Neuronal stem cell (in vitro differentiated cells): Measurements from ENCODE around the gene RAP1GAP2.
"Not testable (repeated sequence)": the region's sequence is repeated elsewhere in the genome, so short reads cannot be mapped to it uniquely, and the experiment has no call there.

Experiments
- DNase-seq: peaks from one replicate; pipeline ENCODE4 v3.0.0-alpha.2; 2013; ENCODE audit warnings: low spot score
- H2AFZ ChIP-seq: one replicate; pipeline ENCODE4 v1.6.1; 2013; ENCODE audit warnings: mild to moderate bottlenecking, low read length, inconsistent platforms
- H2AK5ac ChIP-seq: 2 replicates; pipeline ENCODE4 v1.6.1; 2013; ENCODE audit warnings: low read depth, mild to moderate bottlenecking, inconsistent platforms, low read length, moderate library complexity, mixed read lengths
- H2BK120ac ChIP-seq: 2 replicates; pipeline ENCODE4 v1.6.1; 2013; ENCODE audit warnings: low read depth, mild to moderate bottlenecking, inconsistent platforms, low read length, moderate library complexity, mixed read lengths
- H2BK12ac ChIP-seq: one replicate; pipeline ENCODE4 v1.6.1; 2013; ENCODE audit warnings: low read length, inconsistent platforms
- H2BK15ac ChIP-seq: 2 replicates; pipeline ENCODE4 v1.6.1; 2013; ENCODE audit warnings: mild to moderate bottlenecking, low read length, inconsistent platforms, mixed read lengths
- H2BK5ac ChIP-seq: one replicate; pipeline ENCODE4 v1.6.1; 2013; ENCODE audit warnings: inconsistent platforms, mild to moderate bottlenecking, low read length, moderate library complexity
- H3K14ac ChIP-seq: one replicate; pipeline ENCODE4 v1.6.1; 2013; ENCODE audit warnings: low read length, inconsistent platforms
- H3K18ac ChIP-seq: 2 replicates; pipeline ENCODE4 v1.6.1; 2013; ENCODE audit warnings: low read length, inconsistent platforms
- H3K23ac ChIP-seq: 2 replicates; pipeline ENCODE4 v1.6.1; 2013; ENCODE audit warnings: low read depth, mild to moderate bottlenecking, mixed read lengths, low read length, inconsistent platforms; ENCODE audit not compliant: poor library complexity
- H3K27ac ChIP-seq: replicated peaks from 3 replicates; pipeline ENCODE4 v1.5.1; 2013; ENCODE audit warnings: low read length, inconsistent platforms
- H3K27me3 ChIP-seq, 3 experiments: 2 replicates each; pipeline ENCODE4 v1.6.1; 2013; ENCODE audit warnings: low read length in 3 of 3, mild to moderate bottlenecking in 2 of 3, inconsistent platforms in 1 of 3, low read depth in 1 of 3, mixed read lengths in 1 of 3, moderate library complexity in 1 of 3; ENCODE audit not compliant: control insufficient read depth in 3 of 3, insufficient read depth in 3 of 3
- H3K36me3 ChIP-seq, 2 donors: replicated peaks in 1 of 2; 2 replicates each; pipeline ENCODE4 v1.6.1; 2013; ENCODE audit warnings: low read length in 2 of 2; ENCODE audit not compliant: control insufficient read depth in 2 of 2, insufficient read depth in 2 of 2
- H3K4ac ChIP-seq: 2 replicates; pipeline ENCODE4 v1.6.1; 2013; ENCODE audit warnings: inconsistent platforms, mild to moderate bottlenecking, low read length, moderate library complexity
- H3K4me1 ChIP-seq, 2 donors: 1 replicate in 1 of 2; 2 replicates in 1 of 2; pipeline ENCODE4 v1.6.1; 2013; ENCODE audit warnings: low read length in 2 of 2, low read depth in 1 of 2; ENCODE audit not compliant: control insufficient read depth in 2 of 2, insufficient read depth in 1 of 2
- H3K4me2 ChIP-seq: one replicate; pipeline ENCODE4 v1.6.1; 2013; ENCODE audit warnings: mild to moderate bottlenecking, low read length, inconsistent platforms; ENCODE audit not compliant: insufficient read depth, poor library complexity, severe bottlenecking
- H3K4me3 ChIP-seq, 2 donors: 2 replicates each; pipeline ENCODE4 v1.5.1; 2013; ENCODE audit warnings: low read length in 2 of 2, mild to moderate bottlenecking in 2 of 2, inconsistent platforms in 1 of 2, moderate library complexity in 1 of 2
- H3K79me1 ChIP-seq: one replicate; pipeline ENCODE4 v1.6.1; 2013; ENCODE audit warnings: low read depth, mild to moderate bottlenecking, inconsistent platforms, low read length, moderate library complexity
- H3K9ac ChIP-seq: one replicate; pipeline ENCODE4 v1.6.1; 2013; ENCODE audit warnings: mild to moderate bottlenecking, low read depth, low read length, inconsistent platforms; ENCODE audit not compliant: poor library complexity
- H3K9me3 ChIP-seq, 2 donors: replicated peaks in 1 of 2; 2 replicates each; pipeline versions ENCODE3 to v1.6.1; 2013; ENCODE audit warnings: low read length in 2 of 2, mild to moderate bottlenecking in 2 of 2, inconsistent platforms in 1 of 2, low read depth in 1 of 2, mixed read lengths in 1 of 2, moderate library complexity in 1 of 2; ENCODE audit not compliant: control insufficient read depth in 2 of 2, insufficient read depth in 1 of 2
- H4K8ac ChIP-seq: one replicate; pipeline ENCODE4 v1.6.1; 2013; ENCODE audit warnings: low read depth, mild to moderate bottlenecking, inconsistent platforms, low read length, moderate library complexity
- H4K91ac ChIP-seq: one replicate; pipeline ENCODE4 v1.6.1; 2013; ENCODE audit warnings: low read length, low read depth, mild to moderate bottlenecking, inconsistent platforms; ENCODE audit not compliant: poor library complexity
- WGBS, 2 donors: extraction: QIAGEN DNeasy Blood & Tissue Kit; methylation state at CpG; one replicate each; pipeline ENCODE4 v1.1.7; 2013; ENCODE audit warnings: missing lambda C conversion rate in 2 of 2, mixed read lengths in 1 of 2; ENCODE audit not compliant: insufficient read length in 2 of 2, insufficient replicate concordance in 1 of 2; ENCODE audit errors: extremely low coverage in 2 of 2; 5-methylcytosine and 5-hydroxymethylcytosine counted together

The RAP1GAP2 gene

GRCh38 chr17:3054868-3055267, 258.6 kb downstream of the RAP1GAP2 start:
- not testable (repeated sequence) for H3K4me1 ChIP-seq, H3K4me3 ChIP-seq, H2BK5ac ChIP-seq, H2BK15ac ChIP-seq, H3K14ac ChIP-seq, H3K23ac ChIP-seq, H4K91ac ChIP-seq, H3K9me3 ChIP-seq, H3K18ac ChIP-seq, H3K36me3 ChIP-seq, H2AFZ ChIP-seq, H3K27ac ChIP-seq, H2BK12ac ChIP-seq, H3K79me1 ChIP-seq, H4K8ac ChIP-seq, H3K4ac ChIP-seq, H3K27me3 ChIP-seq, H3K4me2 ChIP-seq, H2AK5ac ChIP-seq, DNase-seq, H3K9ac ChIP-seq, H2BK120ac ChIP-seq
- WGBS, 2 donors = no CpG with 5 or more reads among the region's 2 CpGs

- not testable (repeated sequence) for H3K4ac ChIP-seq, H2AFZ ChIP-seq, H2BK15ac ChIP-seq, H3K18ac ChIP-seq, H4K91ac ChIP-seq, DNase-seq, H3K4me3 ChIP-seq, H3K4me1 ChIP-seq, H2BK5ac ChIP-seq, H2AK5ac ChIP-seq, H3K14ac ChIP-seq, H4K8ac ChIP-seq, H3K9ac ChIP-seq, H3K79me1 ChIP-seq, H3K27me3 ChIP-seq, H2BK120ac ChIP-seq, H3K27ac ChIP-seq, H3K23ac ChIP-seq, H2BK12ac ChIP-seq, H3K9me3 ChIP-seq, H3K4me2 ChIP-seq, H3K36me3 ChIP-seq
- WGBS, 2 donors = no CpG with 5 or more reads among the region's 8 CpGs
These were observed 266.7 kb downstream of the RAP1GAP2 start for GRCh38 chr17:3062824-3063377.

GRCh38 chr17:3063507-3063906, 267.3 kb downstream of the RAP1GAP2 start, which contains the start of gene OR1D5:
TSS of gene OR1D5 (minus strand) at chr17:3063607. CDS start at chr17:3063607, 0 bp downstream.
- H3K4me3 ChIP-seq, DNase-seq, H3K4me1 ChIP-seq, H3K9ac ChIP-seq, H3K4ac ChIP-seq, H3K36me3 ChIP-seq, H3K23ac ChIP-seq, H2AFZ ChIP-seq, H3K14ac ChIP-seq, H2BK5ac ChIP-seq, H4K91ac ChIP-seq, H3K18ac ChIP-seq, H3K79me1 ChIP-seq, H2AK5ac ChIP-seq, H2BK120ac ChIP-seq, H3K27ac ChIP-seq, H2BK15ac ChIP-seq, H4K8ac ChIP-seq, H3K27me3 ChIP-seq, H2BK12ac ChIP-seq, H3K9me3 ChIP-seq, H3K4me2 ChIP-seq: not testable (repeated sequence)
- no CpG with 5 or more reads among the region's 2 CpGs for WGBS, 2 donors

GRCh38 chr17:3065192-3065591, 269.0 kb downstream of the RAP1GAP2 start:
- H2BK120ac ChIP-seq, H3K18ac ChIP-seq, H3K14ac ChIP-seq, H3K27me3 ChIP-seq, H3K9ac ChIP-seq, H2AFZ ChIP-seq, H3K27ac ChIP-seq, H3K4ac ChIP-seq, DNase-seq, H2BK12ac ChIP-seq, H3K4me1 ChIP-seq, H3K23ac ChIP-seq, H3K4me2 ChIP-seq, H4K91ac ChIP-seq, H3K79me1 ChIP-seq, H3K4me3 ChIP-seq, H2BK5ac ChIP-seq, H3K36me3 ChIP-seq, H2AK5ac ChIP-seq, H2BK15ac ChIP-seq, H3K9me3 ChIP-seq, H4K8ac ChIP-seq: not testable (repeated sequence)
- no CpG with 5 or more reads among the region's 1 CpG for WGBS, 2 donors
